ENCODE measurements around the gene MOB3B. TPM values are rescaled to one million over a fixed set of nuclear protein-coding genes. Genes with fewer than 3 reads are reported as not detected.

The MOB3B gene
- total RNA-seq, 1 donor from 2014 or later = 21.8 TPM

GRCh38 chr9:27440888-27441740, 88.5 kb downstream of the MOB3B start:
- Mint-ChIP-seq H3K9me3 (no peaks in the 10 kb centered on the region), H3K4me3 (no peak overlapping the region), H3K4me1 (peaks cover 25% of the 10 kb centered on the region), H3K36me3 (ENCODE audit: low read depth) (peaks cover 11% of the 10 kb centered on the region), H3K27me3 (ENCODE audit: low read depth) (no peaks in the 10 kb centered on the region), H3K27ac (ENCODE audit: unreplicated experiment) (no peak overlapping the region)
- TF ChIP-seq, protein P1, sequence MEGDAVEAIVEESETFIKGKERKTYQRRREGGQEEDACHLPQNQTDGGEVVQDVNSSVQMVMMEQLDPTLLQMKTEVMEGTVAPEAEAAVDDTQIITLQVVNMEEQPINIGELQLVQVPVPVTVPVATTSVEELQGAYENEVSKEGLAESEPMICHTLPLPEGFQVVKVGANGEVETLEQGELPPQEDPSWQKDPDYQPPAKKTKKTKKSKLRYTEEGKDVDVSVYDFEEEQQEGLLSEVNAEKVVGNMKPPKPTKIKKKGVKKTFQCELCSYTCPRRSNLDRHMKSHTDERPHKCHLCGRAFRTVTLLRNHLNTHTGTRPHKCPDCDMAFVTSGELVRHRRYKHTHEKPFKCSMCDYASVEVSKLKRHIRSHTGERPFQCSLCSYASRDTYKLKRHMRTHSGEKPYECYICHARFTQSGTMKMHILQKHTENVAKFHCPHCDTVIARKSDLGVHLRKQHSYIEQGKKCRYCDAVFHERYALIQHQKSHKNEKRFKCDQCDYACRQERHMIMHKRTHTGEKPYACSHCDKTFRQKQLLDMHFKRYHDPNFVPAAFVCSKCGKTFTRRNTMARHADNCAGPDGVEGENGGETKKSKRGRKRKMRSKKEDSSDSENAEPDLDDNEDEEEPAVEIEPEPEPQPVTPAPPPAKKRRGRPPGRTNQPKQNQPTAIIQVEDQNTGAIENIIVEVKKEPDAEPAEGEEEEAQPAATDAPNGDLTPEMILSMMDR (conservative IDR thresholded peaks at IDR 0.05) = no peak
- no peak for DNase-seq (ENCODE audit: low read depth, low spot score)

GRCh38 chr9:27438522-27438921, 91.1 kb downstream of the MOB3B start:
- H3K4me1 Mint-ChIP-seq = peaks cover 30% of the 10 kb centered on the region
- DNase-seq (ENCODE audit: low read depth, low spot score) = no peak
- TF ChIP-seq, protein P1 (conservative IDR thresholded peaks at IDR 0.05) = no peak
- no peaks in the 10 kb centered on the region for H3K9me3 Mint-ChIP-seq
- H3K27ac Mint-ChIP-seq (ENCODE audit: unreplicated experiment) = no peak overlapping the region
- peaks cover 13% of the 10 kb centered on the region for H3K36me3 Mint-ChIP-seq (ENCODE audit: low read depth)
- H3K27me3 Mint-ChIP-seq (ENCODE audit: low read depth) = no peaks in the 10 kb centered on the region
- H3K4me3 Mint-ChIP-seq = no peak overlapping the region

DNA sequence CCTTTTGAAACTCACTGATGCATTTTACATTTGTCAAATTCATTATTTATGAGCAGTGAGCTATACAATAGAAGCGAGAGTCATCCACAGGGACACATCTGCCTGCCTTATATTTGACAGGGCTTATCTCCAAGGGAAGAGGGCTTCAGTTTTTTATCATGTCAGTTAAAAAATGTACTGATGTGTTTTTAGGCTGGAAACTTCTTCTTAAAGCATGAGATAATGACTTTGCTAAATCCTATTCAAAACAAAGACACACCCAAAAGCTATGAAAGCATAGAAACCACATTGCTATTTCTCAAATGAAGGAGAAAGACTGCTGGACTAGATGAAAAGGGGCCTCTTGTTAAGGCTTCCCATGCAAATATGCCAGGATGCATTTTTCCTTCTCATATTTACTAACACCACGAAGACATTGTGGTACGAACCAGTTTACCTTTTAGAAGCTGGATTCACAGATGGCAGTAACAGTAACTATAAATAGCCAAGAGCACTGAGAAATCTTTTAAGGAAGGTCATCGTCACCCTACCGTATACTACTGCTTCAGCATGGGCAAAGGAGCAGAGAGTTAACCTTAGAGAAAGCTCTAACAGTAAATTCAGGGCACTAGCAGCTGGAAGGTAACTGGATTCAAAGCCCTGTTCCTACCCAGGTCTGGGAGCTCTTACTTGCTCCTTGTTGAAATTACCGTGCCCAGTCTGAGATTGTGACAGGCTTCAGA, 91.8 kb downstream of the MOB3B start:
- TF ChIP-seq, protein P1 (conservative IDR thresholded peaks at IDR 0.05) = no peak
- H3K27ac Mint-ChIP-seq (ENCODE audit: unreplicated experiment) = no peak overlapping the region
- H3K4me1 Mint-ChIP-seq = peaks cover 33% of the 10 kb centered on the region
- H3K27me3 Mint-ChIP-seq (ENCODE audit: low read depth) = no peaks in the 10 kb centered on the region
- H3K36me3 Mint-ChIP-seq (ENCODE audit: low read depth) = peaks cover 11% of the 10 kb centered on the region
- no peaks in the 10 kb centered on the region for H3K9me3 Mint-ChIP-seq
- DNase-seq (ENCODE audit: low read depth, low spot score) = no peak
- no peak overlapping the region for H3K4me3 Mint-ChIP-seq

DNA sequence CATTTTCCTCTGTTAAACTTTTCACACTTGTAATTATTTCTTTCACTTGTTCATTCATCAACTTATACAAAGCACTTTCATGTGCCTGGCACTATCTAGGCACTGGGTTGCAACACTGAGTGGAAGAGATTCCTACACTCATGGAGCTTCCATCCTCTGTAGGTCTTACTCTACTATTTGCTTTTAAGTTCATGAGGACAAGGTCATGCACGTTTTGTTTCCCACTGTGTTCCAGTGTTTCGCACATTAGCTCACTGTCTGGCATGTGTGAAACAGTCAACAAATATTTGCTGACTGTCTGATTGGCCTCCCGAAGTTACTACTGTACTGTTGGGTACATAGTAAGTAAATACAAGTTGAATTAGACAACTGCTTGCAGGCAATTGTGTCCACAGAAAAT, 93.4 kb downstream of the MOB3B start:
- DNase-seq (ENCODE audit: low read depth, low spot score) = no peak
- peaks cover 44% of the 10 kb centered on the region for H3K4me1 Mint-ChIP-seq

GRCh38 chr9:27433631-27434325, 95.8 kb downstream of the MOB3B start:
- Mint-ChIP-seq H3K4me3 (no peak overlapping the region), H3K4me1 (peaks cover 54% of the 10 kb centered on the region), H3K27me3 (ENCODE audit: low read depth) (no peaks in the 10 kb centered on the region), H3K9me3 (no peaks in the 10 kb centered on the region), H3K27ac (ENCODE audit: unreplicated experiment) (peak overlapping the region; percentile 4), H3K36me3 (ENCODE audit: low read depth) (peaks cover 2% of the 10 kb centered on the region)
- TF ChIP-seq, protein P1 (conservative IDR thresholded peaks at IDR 0.05) = no peak
- no peak for DNase-seq (ENCODE audit: low read depth, low spot score)

More for the DNA sequence above, 93.4 kb downstream of the MOB3B start:
- H3K27me3 Mint-ChIP-seq (ENCODE audit: low read depth) = no peaks in the 10 kb centered on the region
- no peaks in the 10 kb centered on the region for H3K9me3 Mint-ChIP-seq
- TF ChIP-seq, protein P1 (conservative IDR thresholded peaks at IDR 0.05) = no peak
- peak overlapping the region; percentile 69 for H3K27ac Mint-ChIP-seq (ENCODE audit: unreplicated experiment)
- H3K36me3 Mint-ChIP-seq (ENCODE audit: low read depth) = peaks cover 8% of the 10 kb centered on the region
- no peak overlapping the region for H3K4me3 Mint-ChIP-seq
